ENCODE results near the gene RBMY1B.
"Not testable (repeated sequence)": the region's sequence is repeated elsewhere in the genome, so short reads cannot be mapped to it uniquely, and the experiment has no call there.

The RBMY1B gene

DNA sequence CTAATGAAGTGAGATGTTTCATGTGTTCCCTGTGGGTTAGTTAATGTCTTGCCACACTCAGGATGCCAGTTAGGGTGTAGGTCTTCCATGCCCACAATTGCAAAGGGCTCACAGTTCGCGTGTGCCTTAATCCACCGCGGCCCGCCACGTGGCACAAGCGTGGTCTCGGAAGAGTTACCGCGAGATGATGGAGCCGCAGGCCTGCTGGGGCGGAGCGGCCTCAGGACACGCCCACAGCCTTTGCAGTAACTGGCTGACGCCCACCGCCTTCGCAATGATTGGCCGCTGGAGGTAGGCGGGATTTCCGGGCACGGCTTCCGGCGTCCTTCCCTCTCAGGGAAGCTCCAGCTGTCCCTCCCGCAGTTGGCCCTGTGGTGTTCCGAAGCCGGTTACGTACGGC lies at the start of gene RBMY1B:
TSS of gene RBMY1B (plus strand) at position 301 of the 400 bp plus-strand sequence. CDS start 2,013 bp downstream, outside the sequence.
- H3K4me1 ChIP-seq (ENCODE audit: control insufficient read depth, insufficient read depth, low read length); H3K9me3 ChIP-seq (ENCODE audit: control insufficient read depth, insufficient read depth, low read length); H3K27me3 ChIP-seq (ENCODE audit: control insufficient read depth, insufficient read depth, low read length); H3K27ac ChIP-seq (ENCODE audit: low read depth, low read length); H3K36me3 ChIP-seq (ENCODE audit: control insufficient read depth, insufficient read depth, low read length); H3K9ac ChIP-seq (ENCODE audit: low read depth, low read length); H3K4me3 ChIP-seq (ENCODE audit: low read depth, low read length): not testable (repeated sequence)

GRCh38 chrY:21462915-21463314 lies 48.2 kb upstream of the RBMY1B start:
- H3K27me3 ChIP-seq (ENCODE audit: control insufficient read depth, insufficient read depth, low read length); H3K4me1 ChIP-seq (ENCODE audit: control insufficient read depth, insufficient read depth, low read length); H3K9me3 ChIP-seq (ENCODE audit: control insufficient read depth, insufficient read depth, low read length); H3K4me3 ChIP-seq (ENCODE audit: low read depth, low read length); H3K27ac ChIP-seq (ENCODE audit: low read depth, low read length); H3K36me3 ChIP-seq (ENCODE audit: control insufficient read depth, insufficient read depth, low read length); H3K9ac ChIP-seq (ENCODE audit: low read depth, low read length): not testable (repeated sequence)

GRCh38 chrY:21482967-21483366 lies 28.2 kb upstream of the RBMY1B start:
- no peak overlapping the region for H3K9ac ChIP-seq (ENCODE audit: low read depth, low read length)
- H3K27ac ChIP-seq (ENCODE audit: low read depth, low read length), result no peak overlapping the region
- H3K36me3 ChIP-seq (ENCODE audit: control insufficient read depth, insufficient read depth, low read length), result no peaks in the 10 kb centered on the region
- no peaks in the 10 kb centered on the region for H3K4me1 ChIP-seq (ENCODE audit: control insufficient read depth, insufficient read depth, low read length)
- H3K4me3 ChIP-seq (ENCODE audit: low read depth, low read length), result no peak overlapping the region
- no peaks in the 10 kb centered on the region for H3K9me3 ChIP-seq (ENCODE audit: control insufficient read depth, insufficient read depth, low read length)
- no peaks in the 10 kb centered on the region for H3K27me3 ChIP-seq (ENCODE audit: control insufficient read depth, insufficient read depth, low read length)

DNA sequence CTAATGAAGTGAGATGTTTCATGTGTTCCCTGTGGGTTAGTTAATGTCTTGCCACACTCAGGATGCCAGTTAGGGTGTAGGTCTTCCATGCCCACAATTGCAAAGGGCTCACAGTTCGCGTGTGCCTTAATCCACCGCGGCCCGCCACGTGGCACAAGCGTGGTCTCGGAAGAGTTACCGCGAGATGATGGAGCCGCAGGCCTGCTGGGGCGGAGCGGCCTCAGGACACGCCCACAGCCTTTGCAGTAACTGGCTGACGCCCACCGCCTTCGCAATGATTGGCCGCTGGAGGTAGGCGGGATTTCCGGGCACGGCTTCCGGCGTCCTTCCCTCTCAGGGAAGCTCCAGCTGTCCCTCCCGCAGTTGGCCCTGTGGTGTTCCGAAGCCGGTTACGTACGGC lies 23.4 kb downstream of the RBMY1B start, which contains the start of gene RBMY1A1:
TSS of gene RBMY1A1 (plus strand) at position 301 of the 400 bp plus-strand sequence. CDS start 2,013 bp downstream, outside the sequence.
- H3K27ac ChIP-seq (ENCODE audit: low read depth, low read length); H3K4me3 ChIP-seq (ENCODE audit: low read depth, low read length); H3K36me3 ChIP-seq (ENCODE audit: control insufficient read depth, insufficient read depth, low read length): not testable (repeated sequence)

GRCh38 chrY:21559316-21559984 lies 48.3 kb downstream of the RBMY1B start:
- not testable (repeated sequence) for H3K27ac ChIP-seq (ENCODE audit: low read depth, low read length); H3K9me3 ChIP-seq (ENCODE audit: control insufficient read depth, insufficient read depth, low read length); H3K36me3 ChIP-seq (ENCODE audit: control insufficient read depth, insufficient read depth, low read length); H3K4me1 ChIP-seq (ENCODE audit: control insufficient read depth, insufficient read depth, low read length); H3K9ac ChIP-seq (ENCODE audit: low read depth, low read length); H3K4me3 ChIP-seq (ENCODE audit: low read depth, low read length); H3K27me3 ChIP-seq (ENCODE audit: control insufficient read depth, insufficient read depth, low read length)

More for the DNA sequence above, 23.4 kb downstream of the RBMY1B start, which contains the start of gene RBMY1A1:
- H3K27me3 ChIP-seq (ENCODE audit: control insufficient read depth, insufficient read depth, low read length); H3K9ac ChIP-seq (ENCODE audit: low read depth, low read length); H3K4me1 ChIP-seq (ENCODE audit: control insufficient read depth, insufficient read depth, low read length); H3K9me3 ChIP-seq (ENCODE audit: control insufficient read depth, insufficient read depth, low read length): not testable (repeated sequence)

Data from HUES48 (cell line).